Retinal pigment epithelial cell (primary cell): ENCODE data around the gene PPT2.

Experiments
- DNase-seq: peaks from one replicate; pipeline ENCODE4 v3.0.0-alpha.2; 2010; ENCODE audit warnings: low read depth
- H3K4me3 ChIP-seq: 2 replicates; pipeline ENCODE4 v1.5.1; 2011; ENCODE audit warnings: mild to moderate bottlenecking, low read length, control low read depth, moderate library complexity
- TF ChIP-seq, protein P1 (sequence below): conservative IDR thresholded peaks from 2 replicates; pipeline ENCODE4 v1.5.1; 2011; ENCODE audit warnings: low read depth, low read length, control low read depth, inconsistent platforms

Gene PPT2

GRCh38 chr6:32164295-32164694 lies 10.4 kb downstream of the PPT2 start, which contains the start of gene EGFL8:
TSS of gene EGFL8 (plus strand) at chr6:32164595. CDS start at chr6:32166166, 1,571 bp downstream.
- TF ChIP-seq, protein P1, sequence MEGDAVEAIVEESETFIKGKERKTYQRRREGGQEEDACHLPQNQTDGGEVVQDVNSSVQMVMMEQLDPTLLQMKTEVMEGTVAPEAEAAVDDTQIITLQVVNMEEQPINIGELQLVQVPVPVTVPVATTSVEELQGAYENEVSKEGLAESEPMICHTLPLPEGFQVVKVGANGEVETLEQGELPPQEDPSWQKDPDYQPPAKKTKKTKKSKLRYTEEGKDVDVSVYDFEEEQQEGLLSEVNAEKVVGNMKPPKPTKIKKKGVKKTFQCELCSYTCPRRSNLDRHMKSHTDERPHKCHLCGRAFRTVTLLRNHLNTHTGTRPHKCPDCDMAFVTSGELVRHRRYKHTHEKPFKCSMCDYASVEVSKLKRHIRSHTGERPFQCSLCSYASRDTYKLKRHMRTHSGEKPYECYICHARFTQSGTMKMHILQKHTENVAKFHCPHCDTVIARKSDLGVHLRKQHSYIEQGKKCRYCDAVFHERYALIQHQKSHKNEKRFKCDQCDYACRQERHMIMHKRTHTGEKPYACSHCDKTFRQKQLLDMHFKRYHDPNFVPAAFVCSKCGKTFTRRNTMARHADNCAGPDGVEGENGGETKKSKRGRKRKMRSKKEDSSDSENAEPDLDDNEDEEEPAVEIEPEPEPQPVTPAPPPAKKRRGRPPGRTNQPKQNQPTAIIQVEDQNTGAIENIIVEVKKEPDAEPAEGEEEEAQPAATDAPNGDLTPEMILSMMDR: no peak
- H3K4me3 ChIP-seq: no peak within 1 kb of the TSS
- DNase-seq: no peak

DNA sequence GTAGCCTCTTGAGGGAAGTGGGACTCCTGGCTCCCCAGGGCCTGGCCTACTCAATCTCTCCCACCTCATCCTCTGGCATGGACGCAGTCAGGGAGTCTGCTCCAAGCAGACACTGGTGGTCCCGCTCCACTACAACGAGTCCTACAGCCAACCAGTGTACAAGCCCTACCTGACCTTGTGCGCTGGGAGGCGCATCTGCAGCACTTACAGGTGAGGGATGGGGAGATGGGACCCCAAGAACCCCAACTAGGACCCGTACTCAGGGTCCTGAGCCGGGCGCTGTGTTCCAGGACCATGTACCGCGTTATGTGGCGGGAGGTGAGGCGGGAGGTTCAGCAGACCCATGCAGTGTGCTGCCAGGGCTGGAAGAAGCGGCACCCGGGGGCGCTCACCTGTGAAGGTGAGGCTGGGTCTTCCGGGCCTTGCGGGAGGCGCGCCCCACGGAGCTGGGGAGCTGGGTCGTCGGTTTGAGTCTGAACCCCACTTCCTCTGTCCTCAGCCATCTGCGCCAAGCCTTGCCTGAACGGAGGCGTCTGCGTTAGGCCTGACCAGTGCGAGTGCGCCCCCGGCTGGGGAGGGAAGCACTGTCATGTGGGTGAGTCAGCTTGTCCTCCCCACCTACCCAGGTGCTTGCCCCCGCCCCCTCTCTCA lies 12.6 kb downstream of the PPT2 start:
- no peak overlapping the region for H3K4me3 ChIP-seq
- no peak for DNase-seq
- TF ChIP-seq, protein P1: peak; percentile 8

- H3K4me3 ChIP-seq: no peak overlapping the region
- TF ChIP-seq, protein P1: no peak
- DNase-seq: no peak
These were observed 13.3 kb downstream of the PPT2 start for GRCh38 chr6:32167154-32167760.

- DNase-seq: no peak
- H3K4me3 ChIP-seq: no peak overlapping the region
- TF ChIP-seq, protein P1: no peak
These were observed 13.9 kb downstream of the PPT2 start for GRCh38 chr6:32167761-32168262.

DNA sequence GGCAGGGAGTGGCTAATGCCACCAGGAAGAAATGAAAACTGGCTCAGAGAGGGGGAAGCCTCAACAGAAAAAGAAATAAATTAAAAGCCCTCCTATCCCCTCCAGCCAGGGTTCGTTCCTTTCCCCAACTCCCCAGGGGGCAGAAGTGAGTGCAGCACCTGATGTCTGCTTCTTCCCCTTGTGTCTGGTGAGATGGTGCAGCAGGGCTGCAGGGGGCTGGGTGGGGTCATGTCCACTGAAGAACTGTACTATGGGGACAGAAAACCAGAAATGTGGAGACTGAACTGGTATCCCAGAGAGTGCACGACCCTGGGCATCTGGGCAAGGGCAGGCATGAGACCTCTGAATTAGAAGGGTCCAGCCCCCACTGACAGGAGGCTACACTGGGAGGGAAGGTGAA lies 14.4 kb downstream of the PPT2 start:
- H3K4me3 ChIP-seq: no peak overlapping the region
- TF ChIP-seq, protein P1: no peak
- no peak for DNase-seq

DNA sequence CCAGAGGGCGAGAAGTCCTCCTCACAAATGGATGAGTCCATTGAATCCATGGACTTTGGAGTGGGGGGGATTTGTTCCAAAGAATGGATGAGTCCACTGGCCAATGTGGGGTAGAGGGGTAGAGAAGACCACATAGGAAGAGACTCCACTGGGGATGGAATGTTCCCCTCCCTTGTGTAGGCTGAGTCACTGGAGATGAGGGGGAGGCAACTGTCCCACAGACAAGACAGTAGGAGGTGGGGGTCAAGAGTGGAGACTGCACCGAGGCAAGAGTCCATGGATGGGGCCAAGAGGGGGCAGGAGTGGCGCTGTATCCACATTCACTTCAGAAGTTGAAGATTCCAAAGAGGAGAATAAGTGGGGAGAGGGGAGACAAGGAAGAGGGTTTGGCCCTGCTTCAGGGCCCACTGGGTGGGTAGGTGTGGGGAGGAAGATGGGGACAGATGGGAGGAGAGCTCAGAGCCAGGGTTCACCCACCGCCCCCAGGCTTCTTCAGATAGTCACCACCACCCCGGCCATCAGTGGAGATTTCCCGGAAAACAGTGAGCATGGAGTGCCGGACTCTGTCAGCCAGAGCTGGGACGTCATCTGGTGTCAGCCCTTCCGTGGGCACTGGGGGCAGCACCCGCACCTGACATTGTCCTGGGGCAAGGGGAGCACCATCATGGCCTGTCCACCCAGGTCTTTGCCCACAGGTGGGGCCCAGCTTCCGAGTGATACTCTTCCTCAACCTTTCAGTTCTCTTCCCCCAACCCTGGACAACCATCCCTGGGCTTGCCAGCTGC lies 15.1 kb downstream of the PPT2 start:
- TF ChIP-seq, protein P1: no peak
- no peak for DNase-seq

More for the DNA sequence above, 15.1 kb downstream of the PPT2 start:
- H3K4me3 ChIP-seq: no peak overlapping the region
